Smooth muscle cell (in vitro differentiated cells): ENCODE measurements around the gene SLC30A9. TPM values are rescaled to one million over a fixed set of nuclear protein-coding genes. Genes with fewer than 3 reads are reported as not detected.

ENCODE experiments used
- DNase-seq: peaks from one replicate; lab custom pipeline; 2025; ENCODE audit not compliant: unreplicated experiment; lab: John Stamatoyannopoulos, UW
- H2AFZ ChIP-seq: fragments of 200-600 bp; sonication (generic); 2 replicates; pipeline ENCODE4 v1.6.0; 2016; ENCODE audit warnings: antibody characterized with exemption, low read depth, mild to moderate bottlenecking
- H3F3A ChIP-seq: fragments of 200-600 bp; sonication (generic); 2 replicates; pipeline ENCODE4 v1.6.0; 2017; ENCODE audit warnings: antibody characterized with exemption, low read depth
- H3K27ac ChIP-seq: fragments of 200-600 bp; sonication (generic); 2 replicates; pipeline ENCODE4 v1.5.1; 2016; ENCODE audit warnings: low read depth, mild to moderate bottlenecking
- H3K27me3 ChIP-seq: fragments of 200-600 bp; sonication (generic); 2 replicates; pipeline ENCODE4 v1.6.1; 2016; ENCODE audit warnings: low read depth, mild to moderate bottlenecking
- H3K36me3 ChIP-seq: fragments of 200-600 bp; sonication (generic); 2 replicates; pipeline ENCODE4 v1.5.1; 2016; ENCODE audit warnings: low read depth
- H3K4me1 ChIP-seq: fragments of 200-600 bp; sonication (generic); 2 replicates; pipeline ENCODE4 v1.5.1; 2016; ENCODE audit warnings: low read depth
- H3K4me2 ChIP-seq: fragments of 200-600 bp; sonication (generic); 2 replicates; pipeline ENCODE4 v1.6.0; 2016; ENCODE audit warnings: mild to moderate bottlenecking
- H3K4me3 ChIP-seq: fragments of 200-600 bp; sonication (generic); 2 replicates; pipeline ENCODE4 v1.5.1; 2016; ENCODE audit warnings: mild to moderate bottlenecking
- H3K79me2 ChIP-seq: fragments of 200-600 bp; sonication (generic); 2 replicates; pipeline ENCODE4 v1.6.0; 2016; ENCODE audit warnings: low read depth, mild to moderate bottlenecking
- H3K9ac ChIP-seq: fragments of 200-600 bp; sonication (generic); 2 replicates; pipeline ENCODE4 v1.6.0; 2016; ENCODE audit warnings: low read depth
- H3K9me3 ChIP-seq: fragments of 200-600 bp; sonication (generic); replicated peaks from 2 replicates; pipeline ENCODE4 v1.5.1; 2016; ENCODE audit warnings: low read depth
- H4K20me1 ChIP-seq: fragments of 200-600 bp; sonication (generic); 2 replicates; pipeline ENCODE4 v1.6.0; 2016; ENCODE audit warnings: low read depth
- CTCF ChIP-seq: fragments of 200-600 bp; sonication (generic); IDR thresholded peaks from 2 replicates; pipeline ENCODE4 v1.5.1; 2017; ENCODE audit warnings: borderline replicate concordance, mild to moderate bottlenecking, antibody characterized with exemption; ENCODE audit not compliant: insufficient read depth, poor library complexity, severe bottlenecking
- WGBS: methylation state at CpG from one replicate; pipeline ENCODE4 v1.1.7; 2016; ENCODE audit warnings: low lambda C conversion rate; 5-methylcytosine and 5-hydroxymethylcytosine counted together
- polyA plus RNA-seq: library from polyadenylated mRNA; unstranded; fragments of >200 nt; fragmentation: Nextera tagmentation; extraction: Ambion mirVana; gene quantifications from 2 replicates; pipeline ENCODE4 v1.2.1, GENCODE V29; 2016
- total RNA-seq: library from RNA; depleted of rRNA; stranded (reverse); fragments of >200 nt; gene quantifications from 2 replicates; pipeline ENCODE4 v1.2.3, GENCODE V29; 2014

SLC30A9 gene
- total and polyA plus RNA-seq, 2 experiments from 2014 or later: 41.3 to 73.1 TPM

- Histone ChIP-seq H3K9ac (no peak overlapping the region), H3K4me2 (no peak overlapping the region), H3K9me3 (no peaks in the 10 kb centered on the region), H3K4me1 (no peaks in the 10 kb centered on the region), H3K27me3 (no peaks in the 10 kb centered on the region), H4K20me1 (no peaks in the 10 kb centered on the region), H3K27ac (no peak overlapping the region), H3F3A (no peaks in the 10 kb centered on the region), H3K4me3 (no peak overlapping the region), H2AFZ (no peak overlapping the region), H3K79me2 (no peaks in the 10 kb centered on the region), H3K36me3 (peaks cover 3% of the 10 kb centered on the region)
- DNase-seq: no peak
- no peak for TF ChIP-seq CTCF
Observed at GRCh38 chr4:42078184-42078801, 88.0 kb downstream of the SLC30A9 start.

GRCh38 chr4:42080306-42080705 lies 90.0 kb downstream of the SLC30A9 start:
- H3K4me3 ChIP-seq: no peak overlapping the region
- H4K20me1 ChIP-seq: no peaks in the 10 kb centered on the region
- no peak for DNase-seq
- no peak overlapping the region for H2AFZ ChIP-seq
- no peaks in the 10 kb centered on the region for H3K9me3 ChIP-seq
- H3K27ac ChIP-seq: no peak overlapping the region
- H3K79me2 ChIP-seq: no peaks in the 10 kb centered on the region
- no peak overlapping the region for H3K4me2 ChIP-seq
- TF ChIP-seq CTCF: no peak
- no peak overlapping the region for H3K9ac ChIP-seq
- H3K36me3 ChIP-seq: peaks cover 3% of the 10 kb centered on the region
- 96% methylated on average over 3 of the region's 3 CpGs for WGBS
- no peaks in the 10 kb centered on the region for H3F3A ChIP-seq
- H3K27me3 ChIP-seq: no peaks in the 10 kb centered on the region
- H3K4me1 ChIP-seq: no peaks in the 10 kb centered on the region

- Histone ChIP-seq H3K9ac (no peak overlapping the region), H2AFZ (no peak overlapping the region), H4K20me1 (no peaks in the 10 kb centered on the region), H3K27me3 (no peaks in the 10 kb centered on the region), H3K79me2 (no peaks in the 10 kb centered on the region), H3K4me2 (no peak overlapping the region), H3K36me3 (no peaks in the 10 kb centered on the region), H3K4me1 (no peaks in the 10 kb centered on the region), H3K9me3 (no peaks in the 10 kb centered on the region), H3K4me3 (no peak overlapping the region), H3F3A (no peaks in the 10 kb centered on the region), H3K27ac (no peak overlapping the region)
- no peak for DNase-seq
- WGBS: 100% methylated on average over 1 of the region's 1 CpG
- TF ChIP-seq CTCF: no peak
Observed at GRCh38 chr4:42083816-42084215, 93.5 kb downstream of the SLC30A9 start.

- Histone ChIP-seq H2AFZ (no peak overlapping the region), H3K79me2 (no peaks in the 10 kb centered on the region), H3F3A (no peaks in the 10 kb centered on the region), H3K9ac (no peak overlapping the region), H3K4me3 (no peak overlapping the region), H3K36me3 (no peaks in the 10 kb centered on the region), H3K4me1 (no peaks in the 10 kb centered on the region), H3K27ac (no peak overlapping the region), H3K4me2 (no peak overlapping the region), H3K27me3 (no peaks in the 10 kb centered on the region), H3K9me3 (no peaks in the 10 kb centered on the region), H4K20me1 (no peaks in the 10 kb centered on the region)
- DNase-seq: no peak
- WGBS: 96% methylated on average over 6 of the region's 6 CpGs
- TF ChIP-seq CTCF: no peak
Observed at GRCh38 chr4:42088386-42088785, 98.1 kb downstream of the SLC30A9 start.
